GM13977 (cell line): ENCODE results near the gene PTGIS.

Experiments used
- DNase-seq: peaks from one replicate; pipeline ENCODE4 v3.0.0; 2012; ENCODE audit warnings: low spot score
- CTCF ChIP-seq: IDR thresholded peaks from 2 replicates; pipeline ENCODE4 v1.5.1; 2012; ENCODE audit warnings: mild to moderate bottlenecking, control low read depth; ENCODE audit not compliant: insufficient read depth; ENCODE audit errors: extremely low read depth, missing control alignments
- in situ Hi-C: fragments of 300-500 bp; cut with MboI; formaldehyde crosslinking; loops from one replicate; pipeline ENCODE4 v1.12.0; 2022; ENCODE audit warnings: low sequenced_read_pairs, low pct_unique_long_range_greater_than_20kb, mixed read lengths, inconsistent platforms; ENCODE audit not compliant: unreplicated experiment

Gene PTGIS

GRCh38 chr20:49460916-49461315 is 107.0 kb downstream of the PTGIS start:
- in situ Hi-C loops, result no loop called here
- TF ChIP-seq CTCF, result no peak
- DNase-seq, result no peak

- TF ChIP-seq CTCF, result no peak
- in situ Hi-C loops, result no loop called here
- DNase-seq, result no peak
Measured at GRCh38 chr20:49460131-49460530, 107.8 kb downstream of the PTGIS start.

GRCh38 chr20:49459684-49460083 is 108.3 kb downstream of the PTGIS start:
- TF ChIP-seq CTCF, result no peak
- no peak for DNase-seq
- in situ Hi-C loops, result no loop called here

GRCh38 chr20:49457444-49457843 is 110.5 kb downstream of the PTGIS start:
- DNase-seq, result no peak
- in situ Hi-C loops, result no loop called here
- no peak for TF ChIP-seq CTCF

GRCh38 chr20:49456646-49457045 is 111.3 kb downstream of the PTGIS start:
- DNase-seq, result no peak
- in situ Hi-C loops, result no loop called here
- TF ChIP-seq CTCF, result no peak

GRCh38 chr20:49455691-49456090 is 112.2 kb downstream of the PTGIS start:
- in situ Hi-C loops, result no loop called here
- no peak for DNase-seq
- no peak for TF ChIP-seq CTCF
